ENCODE data around the gene SLC4A4.

SLC4A4 gene

GRCh38 chr4:71550220-71551165, 211.7 kb downstream of the SLC4A4 start:
- TF ChIP-seq EZH2 (IDR thresholded peaks at IDR 0.05; ENCODE audit: borderline replicate concordance, low read length), result no peak
- H4K20me1 ChIP-seq (ENCODE audit: insufficient read depth, low read length), result no peaks in the 10 kb centered on the region
- no peak overlapping the region for H3K4me3 ChIP-seq (ENCODE audit: low read depth, low read length, poor library complexity, severe bottlenecking)
- H3K4me2 ChIP-seq (ENCODE audit: low read length), result no peak overlapping the region
- no peaks in the 10 kb centered on the region for H3F3A ChIP-seq (ENCODE audit: insufficient read depth, low read length)
- H3K79me2 ChIP-seq (ENCODE audit: insufficient read depth, low read length), result no peaks in the 10 kb centered on the region
- H3K27ac ChIP-seq (ENCODE audit: low read depth, low read length, poor library complexity, severe bottlenecking), result no peak overlapping the region
- H2AFZ ChIP-seq (ENCODE audit: low read length), result no peak overlapping the region
- no peaks in the 10 kb centered on the region for H3K9me2 ChIP-seq (ENCODE audit: low read depth, low read length)
- H3K9me3 ChIP-seq (ENCODE audit: low read length), result no peaks in the 10 kb centered on the region
- H3K4me1 ChIP-seq (ENCODE audit: insufficient read depth, low read length, severe bottlenecking), result no peaks in the 10 kb centered on the region
- no peaks in the 10 kb centered on the region for H3K36me3 ChIP-seq (ENCODE audit: insufficient read depth, low read length)
- no peak overlapping the region for H3K9ac ChIP-seq (ENCODE audit: low read length)
- H3K27me3 ChIP-seq (ENCODE audit: insufficient read depth, low read length), result no peaks in the 10 kb centered on the region

GRCh38 chr4:71553605-71554004, 214.8 kb downstream of the SLC4A4 start:
- Histone ChIP-seq H3K4me2 (ENCODE audit: low read length) (no peak overlapping the region), H3K27ac (ENCODE audit: low read depth, low read length, poor library complexity, severe bottlenecking) (no peak overlapping the region), H3K4me1 (ENCODE audit: insufficient read depth, low read length, severe bottlenecking) (no peaks in the 10 kb centered on the region), H3K9me3 (ENCODE audit: low read length) (no peaks in the 10 kb centered on the region), H3K27me3 (ENCODE audit: insufficient read depth, low read length) (no peaks in the 10 kb centered on the region), H2AFZ (ENCODE audit: low read length) (no peak overlapping the region), H3K4me3 (ENCODE audit: low read depth, low read length, poor library complexity, severe bottlenecking) (no peak overlapping the region), H3K9ac (ENCODE audit: low read length) (no peak overlapping the region), H3F3A (ENCODE audit: insufficient read depth, low read length) (no peaks in the 10 kb centered on the region), H3K79me2 (ENCODE audit: insufficient read depth, low read length) (no peaks in the 10 kb centered on the region), H4K20me1 (ENCODE audit: insufficient read depth, low read length) (no peaks in the 10 kb centered on the region), H3K36me3 (ENCODE audit: insufficient read depth, low read length) (no peaks in the 10 kb centered on the region), H3K9me2 (ENCODE audit: low read depth, low read length) (no peaks in the 10 kb centered on the region)
- no peak for TF ChIP-seq EZH2 (IDR thresholded peaks at IDR 0.05; ENCODE audit: borderline replicate concordance, low read length)
- peak; percentile 48; the same call in 1 of the 2 replicates for TF ChIP-seq CTCF (IDR thresholded peaks at IDR 0.05; ENCODE audit: low read length)

- TF ChIP-seq EZH2 (IDR thresholded peaks at IDR 0.05; ENCODE audit: borderline replicate concordance, low read length) (no peak), CTCF (IDR thresholded peaks at IDR 0.05; ENCODE audit: low read length) (no peak)
- Histone ChIP-seq H3K9me3 (ENCODE audit: low read length) (no peaks in the 10 kb centered on the region), H2AFZ (ENCODE audit: low read length) (no peak overlapping the region), H3F3A (ENCODE audit: insufficient read depth, low read length) (no peaks in the 10 kb centered on the region), H3K27me3 (ENCODE audit: insufficient read depth, low read length) (no peaks in the 10 kb centered on the region), H3K36me3 (ENCODE audit: insufficient read depth, low read length) (no peaks in the 10 kb centered on the region), H3K27ac (ENCODE audit: low read depth, low read length, poor library complexity, severe bottlenecking) (no peak overlapping the region), H3K4me2 (ENCODE audit: low read length) (no peak overlapping the region), H3K4me3 (ENCODE audit: low read depth, low read length, poor library complexity, severe bottlenecking) (no peak overlapping the region), H3K9me2 (ENCODE audit: low read depth, low read length) (no peaks in the 10 kb centered on the region), H3K9ac (ENCODE audit: low read length) (no peak overlapping the region), H3K79me2 (ENCODE audit: insufficient read depth, low read length) (no peaks in the 10 kb centered on the region), H4K20me1 (ENCODE audit: insufficient read depth, low read length) (no peaks in the 10 kb centered on the region), H3K4me1 (ENCODE audit: insufficient read depth, low read length, severe bottlenecking) (no peaks in the 10 kb centered on the region)
Measured at GRCh38 chr4:71554025-71554424, 215.2 kb downstream of the SLC4A4 start.
